ENCODE data around the gene LRRC8D.

- no peak for TF ChIP-seq CSRNP3 (CRISPR knock-in tag; IDR thresholded peaks at IDR 0.05)
- no peak for TF ChIP-seq ARNTL (CRISPR knock-in tag; IDR thresholded peaks at IDR 0.05; ENCODE audit: borderline replicate concordance, low read depth)
- TF ChIP-seq CSDC2 (CRISPR knock-in tag; IDR thresholded peaks at IDR 0.05) = no peak
- TF ChIP-seq, protein P1, sequence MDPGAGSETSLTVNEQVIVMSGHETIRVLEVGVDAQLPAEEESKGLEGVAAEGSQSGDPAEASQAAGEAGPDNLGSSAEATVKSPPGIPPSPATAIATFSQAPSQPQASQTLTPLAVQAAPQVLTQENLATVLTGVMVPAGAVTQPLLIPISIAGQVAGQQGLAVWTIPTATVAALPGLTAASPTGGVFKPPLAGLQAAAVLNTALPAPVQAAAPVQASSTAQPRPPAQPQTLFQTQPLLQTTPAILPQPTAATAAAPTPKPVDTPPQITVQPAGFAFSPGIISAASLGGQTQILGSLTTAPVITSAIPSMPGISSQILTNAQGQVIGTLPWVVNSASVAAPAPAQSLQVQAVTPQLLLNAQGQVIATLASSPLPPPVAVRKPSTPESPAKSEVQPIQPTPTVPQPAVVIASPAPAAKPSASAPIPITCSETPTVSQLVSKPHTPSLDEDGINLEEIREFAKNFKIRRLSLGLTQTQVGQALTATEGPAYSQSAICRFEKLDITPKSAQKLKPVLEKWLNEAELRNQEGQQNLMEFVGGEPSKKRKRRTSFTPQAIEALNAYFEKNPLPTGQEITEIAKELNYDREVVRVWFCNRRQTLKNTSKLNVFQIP (CRISPR knock-in tag; IDR thresholded peaks at IDR 0.05; ENCODE audit: borderline replicate concordance, low read depth) = no peak
Measured at GRCh38 chr1:89922911-89923310, 102.1 kb downstream of the LRRC8D start.

Data from SK-N-SH treated with all-trans-retinoic acid at 6 μM for 48 hours (cell line).